ENCODE results near the gene SNU13. TPM values are rescaled to one million over a fixed set of nuclear protein-coding genes. Genes with fewer than 3 reads are reported as not detected.

SNU13 gene
- total and polyA plus RNA-seq, 9 donors: 88.1 to 188 (median 129) TPM

- Histone ChIP-seq H3K4me1 (ENCODE audit: insufficient read depth) (no peaks in the 10 kb centered on the region), H3K9me3 (no peaks in the 10 kb centered on the region), H3K27ac (no peak overlapping the region), H3K36me3 (no peaks in the 10 kb centered on the region), H3K27me3 (no peaks in the 10 kb centered on the region), H3K4me3 (no peak overlapping the region)
- 92 to 96% (median 94%) methylated on average over 1 of the region's 1 CpG for WGBS, 3 donors
- no peak for DNase-seq
- intact Hi-C loops (cut with DNase I): no loop called here
- no peak for TF ChIP-seq EP300 (IDR thresholded peaks at IDR 0.05)
- TF ChIP-seq POLR2A (IDR thresholded peaks at IDR 0.05): no peak
- no peak for TF ChIP-seq CTCF (IDR thresholded peaks at IDR 0.05)
Measured at GRCh38 chr22:41648432-41648831, 40.2 kb downstream of the SNU13 start.

- H3K27ac ChIP-seq: no peak overlapping the region
- TF ChIP-seq POLR2A (IDR thresholded peaks at IDR 0.05): no peak
- TF ChIP-seq EP300 (IDR thresholded peaks at IDR 0.05): no peak
- no peak for TF ChIP-seq CTCF (IDR thresholded peaks at IDR 0.05)
- no peaks in the 10 kb centered on the region for H3K27me3 ChIP-seq
- H3K4me3 ChIP-seq: no peak overlapping the region
- 72 to 81% (median 80%) methylated on average over 3 of the region's 3 CpGs for WGBS, 3 donors
- no peak for DNase-seq
- no peaks in the 10 kb centered on the region for H3K36me3 ChIP-seq
- intact Hi-C loops (cut with DNase I): no loop called here
- no peaks in the 10 kb centered on the region for H3K9me3 ChIP-seq
- no peaks in the 10 kb centered on the region for H3K4me1 ChIP-seq (ENCODE audit: insufficient read depth)
Measured at GRCh38 chr22:41647771-41648170, 40.9 kb downstream of the SNU13 start.

GRCh38 chr22:41642331-41643110 lies 46.1 kb downstream of the SNU13 start:
- no peaks in the 10 kb centered on the region for H3K4me1 ChIP-seq (ENCODE audit: insufficient read depth)
- no peak overlapping the region for H3K27ac ChIP-seq
- H3K36me3 ChIP-seq: no peaks in the 10 kb centered on the region
- DNase-seq: no peak
- TF ChIP-seq POLR2A (IDR thresholded peaks at IDR 0.05) (no peak), CTCF (IDR thresholded peaks at IDR 0.05) (no peak), EP300 (IDR thresholded peaks at IDR 0.05) (no peak)
- no peaks in the 10 kb centered on the region for H3K9me3 ChIP-seq
- H3K27me3 ChIP-seq: no peaks in the 10 kb centered on the region
- H3K4me3 ChIP-seq: no peak overlapping the region
- WGBS, 3 donors: 52 to 73% (median 64%) methylated on average over 6 of the region's 6 CpGs
- intact Hi-C loops (cut with DNase I): no loop called here

GRCh38 chr22:41641854-41642253 lies 46.8 kb downstream of the SNU13 start:
- Histone ChIP-seq H3K36me3 (no peaks in the 10 kb centered on the region), H3K27ac (no peak overlapping the region), H3K4me1 (ENCODE audit: insufficient read depth) (no peaks in the 10 kb centered on the region), H3K9me3 (no peaks in the 10 kb centered on the region), H3K4me3 (no peak overlapping the region), H3K27me3 (no peaks in the 10 kb centered on the region)
- TF ChIP-seq CTCF (IDR thresholded peaks at IDR 0.05) (no peak), EP300 (IDR thresholded peaks at IDR 0.05) (no peak), POLR2A (IDR thresholded peaks at IDR 0.05) (no peak)
- DNase-seq: no peak
- 96 to 98% (median 96%) methylated on average over 7 of the region's 7 CpGs for WGBS, 3 donors
- intact Hi-C loops (cut with DNase I): no loop called here

Measured in ovary (tissue), 9 donors.